ENCODE measurements around the gene EPN3.
A peak's percentile ranks its signal among the peaks of the same experiment; 100 is the strongest.

Gene EPN3

GRCh38 chr17:50536683-50537646 lies 4.4 kb downstream of the EPN3 start:
- no peak for DNase-seq

GRCh38 chr17:50537721-50538548 lies 5.4 kb downstream of the EPN3 start:
- no peak for DNase-seq

GRCh38 chr17:50538549-50539410 lies 6.2 kb downstream of the EPN3 start:
- DNase-seq, result no peak

- DNase-seq, result no peak
Measured at GRCh38 chr17:50539762-50540559, 7.4 kb downstream of the EPN3 start.

GRCh38 chr17:50540560-50541401 lies 8.2 kb downstream of the EPN3 start:
- DNase-seq, result no peak

- no peak for DNase-seq
Measured at GRCh38 chr17:50541402-50541715, 8.8 kb downstream of the EPN3 start.

GRCh38 chr17:50541716-50542688 lies 9.5 kb downstream of the EPN3 start:
- no peak for DNase-seq

- DNase-seq, result no peak
Measured at GRCh38 chr17:50542795-50543774, 10.6 kb downstream of the EPN3 start.

GRCh38 chr17:50544516-50544915 lies 12.0 kb downstream of the EPN3 start:
- no peak for DNase-seq

GRCh38 chr17:50545311-50545710 lies 12.8 kb downstream of the EPN3 start:
- no peak for DNase-seq

GRCh38 chr17:50546701-50547034 lies 14.1 kb downstream of the EPN3 start:
- DNase-seq, result no peak

GRCh38 chr17:50547035-50547735 lies 14.7 kb downstream of the EPN3 start, which contains the start of gene SPATA20:
TSS of gene SPATA20 (plus strand) at chr17:50547174. CDS start at chr17:50547209, 35 bp downstream.
- peak; percentile 71 for DNase-seq

GRCh38 chr17:50547736-50548083 lies 15.2 kb downstream of the EPN3 start:
- no peak for DNase-seq

- DNase-seq, result no peak
Measured at GRCh38 chr17:50548831-50549230, 16.3 kb downstream of the EPN3 start.

- DNase-seq, result no peak
Measured at GRCh38 chr17:50549256-50549941, 16.9 kb downstream of the EPN3 start.

- DNase-seq, result no peak
Measured at GRCh38 chr17:50549969-50550368, 17.4 kb downstream of the EPN3 start.

- DNase-seq, result peak; percentile 14
Measured at GRCh38 chr17:50550661-50551432, 18.3 kb downstream of the EPN3 start.
